ENCODE data around the gene BRIP1.
"Not testable (repeated sequence)": the region's sequence is repeated elsewhere in the genome, so short reads cannot be mapped to it uniquely, and the experiment has no call there.

BRIP1 gene

DNA sequence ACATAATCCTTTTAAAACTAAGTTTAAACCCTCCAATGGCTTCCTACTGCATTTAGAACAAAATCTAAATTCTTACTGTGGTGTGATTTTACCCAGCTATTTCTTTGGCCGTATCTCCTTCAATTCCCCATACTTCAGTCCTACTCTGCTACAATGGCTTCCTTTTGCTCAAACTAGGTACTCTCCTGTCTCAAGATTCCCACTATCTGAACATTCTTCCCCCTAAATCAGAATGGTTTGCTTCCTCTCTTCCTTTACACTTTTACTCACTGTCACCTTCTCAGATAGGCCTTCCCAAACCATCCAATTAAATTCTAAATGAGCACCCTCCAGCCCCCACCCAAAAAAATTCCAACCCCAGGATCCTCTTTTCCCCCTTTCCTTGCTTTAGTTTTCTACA lies 109.2 kb downstream of the BRIP1 start:
- no peak for DNase-seq

DNA sequence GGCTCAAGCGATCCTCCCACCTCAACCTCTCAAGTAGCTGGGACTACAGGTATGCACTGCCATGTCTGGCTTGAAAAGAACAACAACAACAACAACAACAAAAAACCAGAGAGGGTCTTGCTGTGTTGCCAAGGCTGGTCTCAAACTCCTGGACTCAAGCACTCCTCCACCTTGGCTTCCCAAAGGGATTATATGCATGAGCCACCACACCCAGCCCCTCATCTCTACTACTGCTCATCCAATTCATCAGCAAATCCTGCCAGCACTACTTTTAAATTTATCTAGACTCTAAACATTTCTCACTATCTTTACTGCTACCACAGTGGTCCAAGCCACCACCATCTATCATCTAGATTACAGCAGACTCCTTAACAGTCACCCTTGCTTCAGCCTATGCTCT lies 109.6 kb downstream of the BRIP1 start:
- DNase-seq: no peak

DNA sequence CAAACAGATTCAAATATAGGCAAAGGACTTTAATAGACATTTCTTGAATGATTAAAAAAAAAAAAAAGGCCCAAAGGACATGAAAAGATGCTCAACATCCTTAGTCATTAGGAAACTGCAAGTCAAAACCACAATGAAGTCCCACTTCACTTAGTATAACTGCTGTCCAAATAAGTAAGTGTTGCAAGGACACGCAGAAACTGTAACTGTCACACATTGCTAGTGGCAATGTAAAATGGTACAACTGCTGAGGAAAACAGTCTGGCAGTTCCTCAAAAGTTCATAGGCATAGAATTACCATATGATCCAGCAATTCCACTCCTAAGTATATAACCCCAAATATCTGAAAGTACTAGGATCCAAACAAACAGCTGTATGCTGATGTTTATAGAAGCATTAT lies 112.7 kb downstream of the BRIP1 start:
- DNase-seq: no peak

DNA sequence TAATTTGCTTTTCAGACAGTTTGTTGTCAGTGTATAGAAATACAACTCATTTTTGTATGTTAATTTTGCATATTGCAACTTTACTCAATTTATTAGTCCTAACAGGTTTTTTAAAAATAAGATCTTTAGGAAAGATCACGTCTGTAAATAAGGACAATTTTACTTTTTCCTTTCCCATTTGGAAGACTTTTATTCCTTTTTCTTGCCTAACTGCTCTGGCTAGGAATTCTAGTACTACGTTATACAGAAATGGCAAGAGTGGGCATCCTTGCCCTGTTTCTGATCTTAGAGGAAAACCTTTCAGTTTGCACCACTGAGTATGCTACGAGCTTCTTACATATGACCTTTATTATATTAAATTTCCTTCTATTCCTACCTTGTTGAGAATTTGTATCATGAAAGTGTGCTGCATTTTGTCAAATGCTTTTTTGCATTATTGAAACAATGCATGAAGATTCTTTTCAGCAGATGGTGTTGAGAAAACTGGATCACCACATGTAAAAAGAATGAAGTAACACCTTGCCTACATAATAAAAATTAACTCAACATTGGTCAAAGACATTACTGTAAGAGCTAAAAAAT lies 113.4 kb downstream of the BRIP1 start:
- no peak for DNase-seq

DNA sequence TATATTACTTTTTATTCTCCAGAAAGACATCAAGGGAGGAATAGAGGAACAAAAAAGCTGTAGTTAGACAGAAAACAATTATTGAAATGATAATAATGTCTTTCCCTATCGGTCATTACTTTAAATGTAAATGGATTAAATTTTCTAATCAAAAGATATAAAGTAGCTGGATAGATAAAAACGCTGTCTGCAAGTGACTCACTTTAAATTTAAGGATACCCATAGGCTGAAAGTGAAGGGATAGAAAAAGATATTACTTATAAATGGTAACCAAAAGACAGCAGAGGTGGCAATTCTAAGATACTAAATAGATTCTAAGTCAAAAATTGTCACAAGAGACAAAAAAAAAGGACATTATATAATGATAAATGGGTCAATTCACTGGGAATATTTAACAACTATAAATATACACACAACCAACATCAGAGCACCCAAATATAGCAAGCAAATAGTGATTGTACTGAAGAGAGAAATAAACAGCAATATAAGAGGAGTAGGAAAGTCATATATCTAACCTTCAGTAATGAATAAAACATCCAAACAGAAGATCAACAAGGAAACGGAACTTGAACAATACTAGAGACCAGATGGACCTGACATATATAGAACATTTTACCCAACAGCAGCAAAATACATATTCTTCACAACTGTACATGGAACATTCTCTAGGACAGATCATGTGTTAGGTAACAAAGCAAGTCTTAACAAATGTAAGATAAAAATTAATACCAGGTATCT lies 116.9 kb downstream of the BRIP1 start:
- no peak for DNase-seq

DNA sequence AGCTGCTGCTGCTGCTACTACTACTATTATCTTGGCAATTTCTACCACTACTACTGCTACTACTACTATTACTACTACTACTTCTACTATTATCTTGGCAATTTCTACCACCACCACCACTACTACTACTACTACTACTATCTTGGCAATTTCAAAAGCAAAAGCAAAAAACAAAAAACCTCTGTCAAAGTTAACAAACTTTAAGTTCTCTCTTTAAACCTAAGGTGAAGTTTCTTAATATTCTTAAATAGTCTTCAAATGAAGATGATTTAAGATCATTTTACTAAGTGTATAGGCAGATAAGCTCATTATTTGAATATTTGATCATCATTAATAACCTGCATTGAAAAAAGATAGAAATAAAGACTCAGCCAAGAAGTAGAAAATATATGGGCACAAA lies 118.5 kb downstream of the BRIP1 start:
- no peak for DNase-seq

DNA sequence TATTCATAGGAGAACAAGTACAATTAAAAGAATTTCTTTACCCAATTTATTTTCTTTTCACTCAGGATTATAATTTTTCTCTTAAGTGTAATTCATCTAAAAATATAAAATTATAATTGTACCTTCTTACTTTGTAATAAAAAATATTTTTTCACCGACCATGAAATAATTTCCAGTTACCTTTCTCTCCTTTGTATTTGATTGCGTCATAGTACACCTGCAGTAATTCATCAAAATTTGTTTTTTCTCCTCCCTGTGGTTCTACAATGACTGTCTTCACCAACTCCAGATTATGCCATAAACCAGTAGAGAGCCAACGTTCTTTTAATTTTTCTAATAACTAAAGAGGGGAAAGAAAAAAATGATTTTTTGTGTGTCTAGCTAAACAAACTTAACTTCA lies 119.1 kb downstream of the BRIP1 start:
- DNase-seq: no peak

DNA sequence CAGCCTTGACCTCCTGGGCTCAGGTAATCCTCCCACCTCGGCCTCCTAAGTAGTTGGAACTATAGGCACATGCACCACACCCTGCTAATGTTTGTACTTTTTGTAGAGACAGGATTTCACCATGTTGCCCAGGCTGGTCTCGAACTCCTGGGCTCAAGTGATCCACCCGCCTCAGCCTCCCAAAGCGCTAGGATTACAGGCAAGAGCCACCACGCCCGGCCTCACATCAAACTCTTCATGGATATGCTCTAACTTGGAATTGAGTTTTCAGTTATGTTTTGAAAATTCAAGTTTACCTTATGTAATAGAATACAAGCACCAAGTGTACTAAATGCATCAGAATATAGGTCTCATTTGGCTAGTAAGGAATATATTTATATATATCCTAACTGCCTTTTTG lies 119.6 kb downstream of the BRIP1 start:
- no peak for DNase-seq

DNA sequence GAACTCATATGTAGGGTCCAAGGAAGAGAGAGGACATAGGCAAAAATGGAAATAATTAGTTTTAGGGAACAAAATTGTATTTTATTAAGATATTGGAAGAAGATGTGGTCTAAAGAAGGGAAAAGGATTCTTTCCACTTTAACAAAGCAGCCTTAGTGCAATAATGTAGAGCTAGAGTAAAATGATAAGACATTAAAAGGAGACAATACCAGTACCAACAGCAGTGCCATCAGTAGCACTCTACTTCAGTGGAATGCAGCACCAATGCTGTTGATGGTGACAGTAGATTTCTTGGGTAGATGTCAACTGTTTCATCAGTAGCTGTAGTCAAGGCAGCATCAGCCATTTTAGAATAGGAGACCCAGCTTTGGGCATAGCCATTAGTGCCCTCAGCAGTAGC lies 124.3 kb downstream of the BRIP1 start:
- DNase-seq: no peak

DNA sequence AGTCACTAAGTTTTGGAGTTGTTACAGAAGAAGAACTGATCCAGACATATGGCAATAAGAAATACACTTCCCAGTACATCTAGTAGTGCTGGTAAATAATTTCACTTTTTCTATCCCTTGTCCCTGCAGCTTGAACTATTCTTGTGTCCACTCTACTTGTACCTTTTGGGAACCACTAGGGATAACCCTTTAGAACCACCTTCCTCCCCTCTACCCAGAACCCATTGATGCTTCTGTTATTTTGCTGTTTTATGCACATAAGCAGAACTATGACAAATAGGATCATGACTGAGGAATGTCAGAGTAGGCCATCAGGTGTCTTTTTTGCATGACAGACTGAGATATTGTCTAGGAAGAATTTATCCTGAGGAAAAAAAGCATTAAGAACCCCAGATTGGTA lies 125.1 kb downstream of the BRIP1 start:
- no peak for DNase-seq

DNA sequence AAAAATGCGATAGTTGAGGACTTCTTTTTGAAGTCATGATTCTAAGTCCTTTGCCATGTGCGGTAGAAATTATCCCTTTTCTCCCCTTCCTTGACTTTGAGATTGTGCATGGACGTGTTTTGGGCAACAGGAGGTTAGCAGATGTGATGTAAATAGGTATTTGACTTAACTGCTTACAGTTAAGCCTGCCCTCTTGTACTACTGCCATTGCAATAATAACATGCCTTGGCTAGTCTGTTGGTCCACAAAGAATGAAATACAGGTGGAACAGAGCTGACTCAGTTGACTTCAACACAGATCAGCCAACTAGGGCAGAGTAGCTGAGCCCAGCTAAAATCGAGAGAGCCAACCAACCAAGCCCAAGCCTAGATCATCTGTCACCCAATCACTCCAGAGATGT lies 125.5 kb downstream of the BRIP1 start:
- DNase-seq: no peak

DNA sequence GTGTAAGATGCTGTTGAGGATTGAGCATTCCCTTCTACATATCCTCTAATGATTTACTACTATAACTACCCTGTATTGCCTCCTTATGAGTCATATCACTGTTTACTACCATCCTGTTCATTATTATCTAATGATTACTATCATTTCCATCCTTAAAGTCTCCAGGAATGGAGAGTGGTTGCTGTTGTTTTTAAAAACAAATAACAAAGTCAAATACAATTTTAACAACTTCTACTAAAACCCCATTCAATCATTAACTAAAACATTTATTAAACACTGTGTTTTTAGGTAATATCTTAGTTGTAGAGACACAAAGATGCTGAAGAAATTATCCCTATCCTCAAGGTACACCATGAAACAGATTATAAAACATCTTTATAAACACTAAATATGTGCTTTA lies 126.9 kb downstream of the BRIP1 start:
- DNase-seq: no peak

DNA sequence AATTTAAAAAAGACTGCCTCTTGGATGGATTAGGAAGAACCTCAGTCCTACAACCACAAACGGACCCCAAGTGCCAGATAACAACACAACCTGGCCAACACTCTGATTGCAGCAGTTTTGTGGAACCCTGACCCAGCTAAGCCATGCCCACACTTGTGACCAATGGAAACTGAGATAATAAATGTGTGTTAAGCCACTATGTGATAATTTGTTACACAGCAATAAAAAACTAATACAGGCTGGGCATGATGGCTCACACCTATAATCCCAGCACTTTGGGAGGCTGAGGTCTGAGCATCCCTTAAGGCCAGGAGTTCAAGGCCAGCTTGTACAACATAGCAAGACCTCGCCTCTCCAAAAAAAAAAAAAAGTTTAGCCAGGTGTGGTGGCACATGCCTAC lies 127.5 kb downstream of the BRIP1 start:
- no peak for DNase-seq

DNA sequence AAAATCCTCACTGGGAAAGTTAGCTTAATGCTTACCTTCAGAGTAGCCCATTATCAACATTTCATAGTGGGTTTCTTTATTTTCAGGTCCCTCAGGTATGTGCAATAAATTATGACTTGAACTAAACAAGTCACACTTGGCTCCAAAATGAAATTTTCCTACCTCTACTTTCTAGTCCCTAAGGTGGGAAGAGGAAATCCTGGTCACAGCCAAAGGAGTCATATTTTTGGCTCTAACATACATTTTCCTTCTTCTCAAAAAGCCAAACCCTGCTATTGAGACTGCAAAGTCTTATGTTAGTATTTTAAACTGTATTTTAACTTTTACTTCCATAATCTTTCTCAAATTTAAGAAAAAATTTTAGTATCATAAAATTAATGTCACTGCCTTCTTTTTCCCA lies 128.9 kb downstream of the BRIP1 start:
- DNase-seq: no peak

DNA sequence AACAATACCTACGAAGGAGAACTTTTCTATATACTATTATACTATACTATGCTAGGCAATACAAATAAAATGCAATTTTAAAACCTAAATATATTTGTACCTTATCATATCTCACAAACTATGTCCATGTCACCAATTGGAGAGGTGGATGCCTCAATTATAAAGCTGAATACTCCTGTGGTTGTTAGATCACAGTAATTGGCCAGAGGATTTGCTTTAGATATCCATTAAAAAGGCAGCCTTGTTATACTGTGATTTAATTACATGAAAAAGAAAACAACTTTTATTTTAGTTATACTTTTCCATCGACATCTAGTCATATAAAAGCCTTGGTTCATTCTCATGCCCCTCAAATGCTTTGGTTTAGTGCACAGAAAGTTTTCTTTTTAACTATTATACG lies 129.3 kb downstream of the BRIP1 start:
- DNase-seq: no peak

DNA sequence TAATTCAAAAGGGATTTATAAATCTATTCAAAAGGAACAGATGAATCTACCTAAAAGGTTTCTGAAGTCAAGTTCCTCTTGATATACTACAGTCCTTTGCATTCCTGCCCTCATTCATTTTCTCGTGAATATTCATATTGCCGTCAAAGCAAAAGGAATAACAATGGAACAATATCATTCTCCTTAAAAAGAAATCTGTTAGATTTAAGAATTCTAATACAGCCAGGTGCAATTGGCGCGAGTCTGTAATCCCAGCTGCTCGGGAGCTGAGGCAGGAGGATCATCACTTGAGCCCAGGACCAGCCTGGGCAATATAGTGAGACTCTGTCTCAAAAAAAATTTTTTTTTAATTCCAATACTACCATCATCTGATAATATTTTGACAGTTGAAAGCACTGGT lies 130.3 kb downstream of the BRIP1 start:
- DNase-seq: no peak

DNA sequence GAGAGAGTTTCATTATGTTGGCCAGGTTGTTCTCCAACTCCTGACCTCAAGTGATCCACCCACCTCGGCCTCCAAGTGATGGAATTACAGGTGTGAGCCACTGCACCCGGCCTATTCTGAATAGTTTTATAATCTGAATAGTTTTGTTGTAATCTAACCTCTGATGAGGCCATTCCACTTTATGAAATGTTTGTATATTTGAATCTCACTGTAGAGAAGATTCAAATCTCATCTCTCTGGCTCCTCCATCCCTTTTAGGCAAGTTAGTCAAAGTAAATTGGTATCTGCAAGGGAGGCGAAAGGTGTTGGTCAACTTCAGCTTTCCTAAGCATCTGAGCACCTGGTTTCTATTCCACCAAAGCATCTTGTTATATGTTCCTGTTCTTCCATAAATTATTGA lies 131.2 kb downstream of the BRIP1 start:
- no peak for DNase-seq

DNA sequence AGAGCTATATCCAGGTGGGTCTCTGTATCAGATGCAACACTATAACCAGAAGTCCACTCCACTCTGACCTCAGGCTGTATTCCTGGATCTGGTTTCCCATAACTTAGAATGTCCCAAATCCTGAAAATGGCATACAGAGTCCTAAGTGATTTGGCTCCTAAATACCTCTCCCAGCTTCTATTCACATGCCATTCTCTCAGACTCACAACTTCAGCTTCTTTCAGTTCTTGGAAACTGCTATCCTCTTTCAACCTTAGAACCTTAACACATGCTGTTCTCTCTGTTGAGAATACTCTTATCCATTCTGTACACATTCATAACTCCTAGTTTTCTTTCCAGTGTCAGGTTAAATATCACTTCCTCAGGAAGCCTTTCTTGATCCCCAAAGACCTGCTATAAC lies 132.0 kb downstream of the BRIP1 start:
- no peak for DNase-seq

DNA sequence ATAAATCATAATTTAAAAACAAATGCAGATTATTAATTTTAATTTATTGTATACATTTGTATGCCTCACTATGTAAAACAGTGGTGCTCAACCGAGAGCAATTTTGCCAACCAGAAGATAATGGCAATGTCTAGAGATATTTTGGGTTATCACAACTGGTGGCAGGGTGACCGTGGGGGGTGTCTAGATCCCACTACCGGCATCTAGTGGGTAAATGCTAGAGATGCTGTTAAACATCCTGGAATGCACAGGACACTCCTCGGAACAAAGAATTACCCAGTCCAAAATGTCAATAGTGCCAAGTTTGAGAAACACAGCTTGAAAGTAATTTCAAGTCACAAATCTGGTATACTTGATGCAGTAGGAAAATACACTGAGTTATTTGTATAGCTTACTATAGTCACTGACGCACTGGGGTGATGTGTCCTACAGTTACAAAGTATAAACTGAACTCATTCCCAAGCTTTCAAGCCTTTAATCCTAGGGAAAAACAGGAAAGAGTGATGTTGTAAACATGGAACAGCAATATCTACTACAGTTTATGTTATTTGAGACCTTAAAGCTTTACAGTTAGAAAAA lies 133.5 kb downstream of the BRIP1 start:
- no peak for DNase-seq

DNA sequence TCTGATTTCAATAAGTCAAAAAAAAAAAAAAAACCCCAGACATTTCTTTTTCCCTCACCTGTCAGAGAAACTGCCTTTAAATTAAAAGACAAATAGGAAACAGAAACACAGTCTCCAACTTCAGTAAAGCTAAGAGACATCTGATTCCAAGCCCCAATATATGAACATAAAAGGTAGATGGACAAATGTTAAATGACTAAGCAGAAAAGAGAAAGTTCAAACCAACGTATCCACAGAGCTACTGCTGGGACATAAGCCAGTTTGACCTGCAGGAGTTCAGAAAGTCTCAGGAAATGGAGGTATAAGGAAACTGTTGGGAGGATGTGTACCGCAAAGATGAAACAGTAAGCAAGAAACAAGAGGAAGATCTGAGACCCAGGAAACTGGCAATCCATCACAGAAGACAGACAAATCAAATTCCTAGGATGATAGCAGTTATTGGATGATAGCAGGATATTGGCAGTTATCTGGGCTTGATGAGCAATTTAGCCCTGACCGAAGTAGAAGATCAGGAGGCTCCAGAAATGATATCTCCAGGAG lies 135.0 kb downstream of the BRIP1 start:
- DNase-seq: no peak

DNA sequence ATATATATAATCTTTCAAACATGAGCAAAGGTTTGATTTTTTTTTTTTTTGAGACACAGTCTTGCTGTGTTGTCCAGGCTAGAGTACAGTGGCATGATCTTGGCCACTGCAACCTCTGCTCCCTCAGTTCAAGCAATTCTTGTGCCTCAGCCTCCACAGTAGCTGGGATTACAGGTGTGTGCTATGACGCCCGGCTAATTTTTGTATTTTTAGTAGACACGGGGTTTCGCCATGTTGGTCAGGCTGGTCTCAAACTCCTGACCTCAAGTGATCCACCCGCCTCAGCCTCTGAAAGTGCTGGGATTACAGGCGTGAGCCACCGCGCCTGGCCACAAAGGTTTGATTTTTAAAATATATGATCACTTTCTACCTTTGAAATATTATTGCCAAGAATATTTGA lies 135.5 kb downstream of the BRIP1 start:
- not testable (repeated sequence) for DNase-seq

DNA sequence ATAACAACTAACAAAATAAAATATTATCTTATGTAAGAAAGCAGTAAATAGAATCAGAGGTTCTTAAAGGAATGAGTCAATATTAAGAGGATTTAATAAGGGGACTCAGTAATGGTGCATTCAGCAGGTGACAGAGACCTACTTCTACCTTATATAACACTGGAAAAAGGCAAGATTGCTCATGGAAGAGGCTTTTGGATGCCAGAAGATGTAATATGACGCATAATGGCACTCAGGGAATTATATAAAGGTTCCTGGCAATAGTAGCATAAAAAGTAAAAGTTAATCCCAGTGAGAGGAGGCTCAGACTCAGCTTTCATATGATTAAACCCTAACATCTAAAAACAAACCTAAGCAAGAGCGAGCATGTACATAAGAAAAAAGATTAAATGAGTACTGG lies 136.4 kb downstream of the BRIP1 start:
- no peak for DNase-seq

DNA sequence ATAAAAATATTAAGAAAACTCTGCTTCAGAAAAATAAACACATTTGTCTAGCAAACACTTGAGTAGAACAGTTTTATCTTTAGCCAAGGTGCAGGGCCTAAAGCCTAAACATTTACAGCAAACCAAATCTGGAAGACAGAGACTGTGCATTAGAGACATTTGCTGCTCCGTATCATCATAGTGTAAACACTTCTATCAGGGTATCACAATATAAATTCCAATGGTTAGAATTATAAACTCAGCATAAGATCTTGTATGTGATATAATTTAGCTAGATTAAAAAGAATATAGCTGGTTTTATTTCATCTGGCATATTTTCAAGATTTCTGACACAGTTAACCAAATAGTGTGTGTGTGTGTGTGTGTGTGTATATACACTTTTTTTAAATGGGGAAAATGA lies 138.6 kb downstream of the BRIP1 start:
- DNase-seq: no peak

DNA sequence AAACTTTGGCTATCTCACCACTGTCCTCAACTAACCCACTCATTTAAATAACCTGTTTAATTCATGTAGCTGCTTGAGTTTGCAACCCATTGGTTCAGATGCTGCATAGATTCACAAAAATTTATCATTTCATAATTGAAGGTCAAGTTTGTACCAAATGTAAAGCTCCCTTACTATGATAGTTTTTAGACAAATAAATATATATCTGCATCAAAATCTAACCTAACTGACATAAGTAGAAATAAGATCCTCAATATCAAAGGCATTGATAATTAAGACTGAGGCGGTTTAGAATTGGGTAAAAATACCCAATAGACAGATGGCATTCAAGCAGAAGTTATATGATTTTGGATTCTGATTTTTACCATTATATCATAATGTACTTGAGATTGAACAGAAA lies 139.4 kb downstream of the BRIP1 start:
- no peak for DNase-seq

DNA sequence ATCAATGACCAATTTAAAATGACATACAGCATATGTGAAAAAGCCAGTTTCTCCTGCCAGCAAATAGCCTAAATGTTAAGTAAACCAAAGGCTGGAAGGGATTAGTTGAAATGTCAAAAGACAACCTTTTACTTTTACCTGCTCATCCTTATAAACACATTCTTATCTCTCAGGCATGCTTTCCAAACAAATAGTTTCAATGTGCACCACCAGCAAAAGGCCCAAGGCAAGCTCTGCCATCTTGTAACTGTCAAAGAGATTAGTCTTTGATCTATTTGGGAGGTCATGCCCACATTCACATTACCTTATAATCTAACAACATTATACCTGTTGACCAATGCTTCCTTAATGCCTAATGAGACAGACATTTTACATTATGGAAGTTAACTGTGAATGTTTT lies 140.1 kb downstream of the BRIP1 start:
- DNase-seq: no peak

All from NCI-H187 treated with DMSO at 0.1 percent for 48 hours (cell line).